K562 (cell line): ENCODE data around the gene GPN1. TPM values are rescaled to one million over a fixed set of nuclear protein-coding genes. Genes with fewer than 3 reads are reported as not detected.

Source experiments
- CBFB ChIP-seq: sonication (generic); formaldehyde crosslinking; IDR thresholded peaks from 2 replicates; pipeline ENCODE4 v1.4.0; 2020; ENCODE audit warnings: mild to moderate bottlenecking, missing genetic modification reagents
- CREB3 ChIP-seq: fragments of 450-650 bp; conservative IDR thresholded peaks from 2 replicates; pipeline ENCODE4 v1.6.1; 2016; ENCODE audit warnings: missing genetic modification characterization, low read depth, mild to moderate bottlenecking, missing compliant biosample characterization, moderate library complexity
- IRF2 ChIP-seq: sonication (generic); formaldehyde crosslinking; IDR thresholded peaks from 2 replicates; pipeline ENCODE4 v1.8.1; 2022; ENCODE audit warnings: mild to moderate bottlenecking, missing genetic modification reagents
- NFXL1 ChIP-seq: fragments of 450-650 bp; formaldehyde crosslinking; IDR thresholded peaks from 2 replicates; pipeline ENCODE4 v1.4.0; 2021; ENCODE audit warnings: mild to moderate bottlenecking
- POLR3A ChIP-seq: IDR thresholded peaks from 2 replicates; pipeline ENCODE4 v1.6.1; 2011; ENCODE audit warnings: borderline replicate concordance, mild to moderate bottlenecking, moderate library complexity; ENCODE audit not compliant: insufficient read length, insufficient read depth; ENCODE audit errors: extremely low read depth
- RAD21 ChIP-seq, 2 experiments: fragments of 250-450 bp in 1 of 2; fragments of 450-650 bp in 1 of 2; sonication (Bioruptor Pico) in 1 of 2; formaldehyde crosslinking in 1 of 2; IDR thresholded peaks in 1 of 2; conservative IDR thresholded peaks in 1 of 2; 2 replicates each; pipeline versions ENCODE4 v1.4.0 to v1.8.0; 2020 to 2022; ENCODE audit warnings: mild to moderate bottlenecking in 2 of 2, moderate library complexity in 1 of 2
- RBFOX2 ChIP-seq: fragments of 200-400 bp; formaldehyde crosslinking; IDR thresholded peaks from 2 replicates; pipeline ENCODE4 v1.6.1; 2017; ENCODE audit warnings: low read depth, mild to moderate bottlenecking, low read length, moderate library complexity
- ZBTB49 ChIP-seq: sonication (generic); formaldehyde crosslinking; IDR thresholded peaks from 2 replicates; pipeline ENCODE4 v1.8.0; 2022; ENCODE audit warnings: missing genetic modification reagents, mild to moderate bottlenecking, borderline replicate concordance
- ZNF133 ChIP-seq: fragments of 250-450 bp; sonication (Bioruptor Pico); IDR thresholded peaks from 2 replicates; pipeline ENCODE4 v1.4.0; 2020; ENCODE audit warnings: mild to moderate bottlenecking
- ZNF764 ChIP-seq: fragments of 250-450 bp; sonication (Bioruptor Pico); IDR thresholded peaks from 2 replicates; pipeline ENCODE4 v1.4.0; 2020; ENCODE audit warnings: low read depth, mild to moderate bottlenecking, moderate library complexity
- polyA plus RNA-seq, 8 experiments: library from polyadenylated mRNA; depleted of rRNA in 4 of 8; stranded (reverse) in 5 of 8; unstranded in 3 of 8; fragments of >200 nt; fragmentation: Nextera tagmentation in 2 of 8; fragmentation: Illumina TruSeq in 1 of 8; extraction: Ambion mirVana in 2 of 8; extraction: Trizol in 1 of 8; gene quantifications; 2 replicates each; pipeline versions ENCODE4 v1.2.1 to v1.2.3, GENCODE V29; 2011 to 2014; ENCODE audit warnings: inconsistent platforms in 1 of 8, missing spikeins in 1 of 8
- total RNA-seq, 7 experiments: library from RNA; depleted of rRNA in 6 of 7; stranded (reverse); fragments of >200 nt in 6 of 7; fragmentation: Illumina TruSeq in 2 of 7; extraction: Trizol in 2 of 7; gene quantifications; 2 replicates each; pipeline versions ENCODE4 v1.2.1 to v1.2.3, GENCODE V29; 2011 to 2021; ENCODE audit warnings: low replicate concordance in 1 of 7
- TF ChIP-seq, protein P1 (sequence below), 2 experiments: IDR thresholded peaks in 1 of 2; conservative IDR thresholded peaks in 1 of 2; 2 replicates each; pipeline ENCODE4 v1.6.1; 2016; ENCODE audit warnings: low read depth in 2 of 2, mild to moderate bottlenecking in 1 of 2, missing compliant biosample characterization in 1 of 2, missing genetic modification characterization in 1 of 2, moderate library complexity in 1 of 2
- TF ChIP-seq, protein P2 (sequence below), 2 experiments: fragments of 450-650 bp in 1 of 2; sonication (generic) in 1 of 2; formaldehyde crosslinking in 1 of 2; IDR thresholded peaks in 1 of 2; conservative IDR thresholded peaks in 1 of 2; 2 replicates each; pipeline versions ENCODE4 v1.6.1 to v1.8.1; 2016 to 2023; ENCODE audit warnings: mild to moderate bottlenecking in 2 of 2, moderate library complexity in 2 of 2, inconsistent platforms in 1 of 2, missing genetic modification reagents in 1 of 2
- TF ChIP-seq, protein P3 (sequence below): IDR thresholded peaks from 3 replicates; pipeline ENCODE4 v1.6.1; 2011; ENCODE audit warnings: borderline replicate concordance, mild to moderate bottlenecking, moderate library complexity; ENCODE audit not compliant: insufficient read length; ENCODE audit errors: extremely low read depth

The GPN1 gene
- total and polyA plus RNA-seq, 9 of the 15 experiments (the other 6 are each of a cell fraction or from before 2014, with no cell fraction given), result 23.4 to 171 (median 48.2) TPM

DNA sequence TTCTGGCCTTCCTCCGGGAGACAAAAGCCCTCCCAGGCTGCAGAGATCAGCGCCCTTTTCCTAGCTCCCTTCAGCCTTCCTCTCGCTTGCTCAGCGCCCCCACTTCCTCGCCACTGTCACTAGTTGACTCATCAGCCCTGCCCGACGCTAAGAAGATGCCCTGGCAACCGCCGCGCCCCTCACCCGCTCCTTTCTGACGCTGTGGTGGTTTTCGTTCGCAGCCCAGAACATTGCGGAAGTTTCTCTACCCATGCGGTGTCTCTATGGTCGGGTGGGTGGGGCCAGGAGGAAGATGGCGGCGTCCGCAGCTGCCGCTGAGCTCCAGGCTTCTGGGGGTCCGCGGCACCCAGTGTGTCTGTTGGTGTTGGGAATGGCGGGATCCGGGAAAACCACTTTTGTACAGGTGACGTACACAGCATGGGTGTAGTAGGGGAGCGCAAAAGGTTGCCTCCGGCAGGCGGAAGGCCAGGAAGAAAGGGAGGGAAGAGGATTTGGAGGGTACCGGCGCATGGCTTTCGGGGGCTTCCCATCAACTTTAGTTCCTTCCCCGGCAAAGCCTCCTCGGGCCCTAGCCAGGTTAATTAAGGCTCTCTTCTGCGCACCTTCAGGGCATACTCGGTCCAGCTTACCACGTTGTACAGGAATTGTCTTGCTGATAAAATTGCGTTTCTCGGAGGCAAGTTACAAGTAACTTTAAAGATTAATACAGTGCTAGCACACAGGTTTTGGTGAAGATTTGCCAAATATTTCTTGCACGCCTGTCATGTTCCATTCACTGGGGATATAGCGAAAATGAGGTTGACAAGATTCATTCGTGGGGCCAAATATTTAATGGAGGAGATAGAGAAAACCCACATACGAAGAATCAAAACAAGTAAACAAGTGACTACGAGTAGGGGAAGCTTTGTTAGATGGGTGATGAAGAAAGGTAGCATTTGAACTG lies at the start of gene GPN1, which contains the start of gene CCDC121 (continued):
- TF ChIP-seq ZBTB49 (CRISPR knock-in tag) (peak; percentile 8; the same call in 1 of the 2 replicates), RAD21 (CRISPR knock-in tag; conservative IDR thresholded peaks at IDR 0.05 in 1 of 2, IDR thresholded peaks at IDR 0.05 in 1 of 2) (peak in 1 of 2 experiments; percentile 9; a peak in 1 of 4 replicates), CBFB (0 out of 2 replicates have a peak, but pooled peaks have one; percentile 13), ZNF133 (CRISPR knock-in tag) (no peak), RBFOX2 (peak; percentile 91), POLR3A (no peak), CREB3 (tag) (no peak), NFXL1 (CRISPR knock-in tag) (no peak), IRF2 (CRISPR knock-in tag) (no peak), ZNF764 (CRISPR knock-in tag) (no peak)
- TF ChIP-seq, protein P1, sequence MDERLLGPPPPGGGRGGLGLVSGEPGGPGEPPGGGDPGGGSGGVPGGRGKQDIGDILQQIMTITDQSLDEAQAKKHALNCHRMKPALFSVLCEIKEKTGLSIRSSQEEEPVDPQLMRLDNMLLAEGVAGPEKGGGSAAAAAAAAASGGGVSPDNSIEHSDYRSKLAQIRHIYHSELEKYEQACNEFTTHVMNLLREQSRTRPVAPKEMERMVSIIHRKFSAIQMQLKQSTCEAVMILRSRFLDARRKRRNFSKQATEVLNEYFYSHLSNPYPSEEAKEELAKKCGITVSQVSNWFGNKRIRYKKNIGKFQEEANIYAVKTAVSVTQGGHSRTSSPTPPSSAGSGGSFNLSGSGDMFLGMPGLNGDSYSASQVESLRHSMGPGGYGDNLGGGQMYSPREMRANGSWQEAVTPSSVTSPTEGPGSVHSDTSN (CRISPR knock-in tag; IDR thresholded peaks at IDR 0.05; ENCODE audit: low read depth), result no peak
- TF ChIP-seq, protein P1 (tag; conservative IDR thresholded peaks at IDR 0.05; ENCODE audit: low read depth), result no peak
- TF ChIP-seq, protein P2, sequence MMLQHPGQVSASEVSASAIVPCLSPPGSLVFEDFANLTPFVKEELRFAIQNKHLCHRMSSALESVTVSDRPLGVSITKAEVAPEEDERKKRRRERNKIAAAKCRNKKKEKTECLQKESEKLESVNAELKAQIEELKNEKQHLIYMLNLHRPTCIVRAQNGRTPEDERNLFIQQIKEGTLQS (IDR thresholded peaks at IDR 0.05), result peak; percentile 77
- TF ChIP-seq, protein P2 (CRISPR knock-in tag; conservative IDR thresholded peaks at IDR 0.05), result no peak
- TF ChIP-seq, protein P3, sequence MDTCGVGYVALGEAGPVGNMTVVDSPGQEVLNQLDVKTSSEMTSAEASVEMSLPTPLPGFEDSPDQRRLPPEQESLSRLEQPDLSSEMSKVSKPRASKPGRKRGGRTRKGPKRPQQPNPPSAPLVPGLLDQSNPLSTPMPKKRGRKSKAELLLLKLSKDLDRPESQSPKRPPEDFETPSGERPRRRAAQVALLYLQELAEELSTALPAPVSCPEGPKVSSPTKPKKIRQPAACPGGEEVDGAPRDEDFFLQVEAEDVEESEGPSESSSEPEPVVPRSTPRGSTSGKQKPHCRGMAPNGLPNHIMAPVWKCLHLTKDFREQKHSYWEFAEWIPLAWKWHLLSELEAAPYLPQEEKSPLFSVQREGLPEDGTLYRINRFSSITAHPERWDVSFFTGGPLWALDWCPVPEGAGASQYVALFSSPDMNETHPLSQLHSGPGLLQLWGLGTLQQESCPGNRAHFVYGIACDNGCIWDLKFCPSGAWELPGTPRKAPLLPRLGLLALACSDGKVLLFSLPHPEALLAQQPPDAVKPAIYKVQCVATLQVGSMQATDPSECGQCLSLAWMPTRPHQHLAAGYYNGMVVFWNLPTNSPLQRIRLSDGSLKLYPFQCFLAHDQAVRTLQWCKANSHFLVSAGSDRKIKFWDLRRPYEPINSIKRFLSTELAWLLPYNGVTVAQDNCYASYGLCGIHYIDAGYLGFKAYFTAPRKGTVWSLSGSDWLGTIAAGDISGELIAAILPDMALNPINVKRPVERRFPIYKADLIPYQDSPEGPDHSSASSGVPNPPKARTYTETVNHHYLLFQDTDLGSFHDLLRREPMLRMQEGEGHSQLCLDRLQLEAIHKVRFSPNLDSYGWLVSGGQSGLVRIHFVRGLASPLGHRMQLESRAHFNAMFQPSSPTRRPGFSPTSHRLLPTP, result no peak
